Measurements from ENCODE around the gene TXN2. TPM values are rescaled to one million over a fixed set of nuclear protein-coding genes. Genes with fewer than 3 reads are reported as not detected.

TXN2 gene
- total RNA-seq, 2 experiments from 2014 or later, result 96.5 to 101 TPM

DNA sequence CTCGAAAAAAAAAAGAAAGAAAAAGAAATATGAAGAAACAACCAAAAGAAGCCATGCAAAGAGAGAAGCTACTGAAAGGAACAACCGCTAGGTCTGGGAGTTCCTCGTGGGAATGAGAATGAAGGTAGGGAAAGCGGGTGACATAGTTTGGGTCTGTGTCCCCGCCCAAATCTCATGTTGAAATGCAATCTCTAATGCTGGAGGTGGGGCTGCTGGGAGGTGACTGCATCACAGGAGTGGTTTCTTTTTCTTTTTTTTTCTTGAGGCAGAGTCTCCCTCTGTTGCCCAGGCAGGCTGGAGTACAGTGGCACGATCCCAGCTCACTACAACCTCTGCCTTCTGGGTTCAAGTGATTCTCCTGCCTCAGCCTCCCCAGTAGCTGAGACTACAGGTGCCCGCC lies 9.7 kb upstream of the TXN2 start:
- Mint-ChIP-seq H3K36me3 (ENCODE audit: low read depth) (peaks cover 37% of the 10 kb centered on the region), H3K9me3 (no peaks in the 10 kb centered on the region), H3K27ac (no peak overlapping the region), H3K4me1 (ENCODE audit: low read depth) (peaks cover 3% of the 10 kb centered on the region), H3K4me3 (no peak overlapping the region), H3K27me3 (no peaks in the 10 kb centered on the region)
- intact Hi-C loops (cut with micrococcal nuclease), result no loop called here
- DNase-seq (no peak), ATAC-seq (no peak)
- ChIA-PET CTCF (interaction anchor here (0.6 kb wide), 1 partner anchor 140 kb away, joined by 3 read pairs; no protein-coding TSS in a partner anchor), POLR2A (interaction anchor here (1.2 to 1.7 kb wide), 3 partner anchors 8 to 21 kb away, joined by 3 to 4 read pairs (median 3); partner anchors contain the start of gene FOXRED2)
- TF ChIP-seq, protein P1, sequence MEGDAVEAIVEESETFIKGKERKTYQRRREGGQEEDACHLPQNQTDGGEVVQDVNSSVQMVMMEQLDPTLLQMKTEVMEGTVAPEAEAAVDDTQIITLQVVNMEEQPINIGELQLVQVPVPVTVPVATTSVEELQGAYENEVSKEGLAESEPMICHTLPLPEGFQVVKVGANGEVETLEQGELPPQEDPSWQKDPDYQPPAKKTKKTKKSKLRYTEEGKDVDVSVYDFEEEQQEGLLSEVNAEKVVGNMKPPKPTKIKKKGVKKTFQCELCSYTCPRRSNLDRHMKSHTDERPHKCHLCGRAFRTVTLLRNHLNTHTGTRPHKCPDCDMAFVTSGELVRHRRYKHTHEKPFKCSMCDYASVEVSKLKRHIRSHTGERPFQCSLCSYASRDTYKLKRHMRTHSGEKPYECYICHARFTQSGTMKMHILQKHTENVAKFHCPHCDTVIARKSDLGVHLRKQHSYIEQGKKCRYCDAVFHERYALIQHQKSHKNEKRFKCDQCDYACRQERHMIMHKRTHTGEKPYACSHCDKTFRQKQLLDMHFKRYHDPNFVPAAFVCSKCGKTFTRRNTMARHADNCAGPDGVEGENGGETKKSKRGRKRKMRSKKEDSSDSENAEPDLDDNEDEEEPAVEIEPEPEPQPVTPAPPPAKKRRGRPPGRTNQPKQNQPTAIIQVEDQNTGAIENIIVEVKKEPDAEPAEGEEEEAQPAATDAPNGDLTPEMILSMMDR (IDR thresholded peaks at IDR 0.05), result no peak

DNA sequence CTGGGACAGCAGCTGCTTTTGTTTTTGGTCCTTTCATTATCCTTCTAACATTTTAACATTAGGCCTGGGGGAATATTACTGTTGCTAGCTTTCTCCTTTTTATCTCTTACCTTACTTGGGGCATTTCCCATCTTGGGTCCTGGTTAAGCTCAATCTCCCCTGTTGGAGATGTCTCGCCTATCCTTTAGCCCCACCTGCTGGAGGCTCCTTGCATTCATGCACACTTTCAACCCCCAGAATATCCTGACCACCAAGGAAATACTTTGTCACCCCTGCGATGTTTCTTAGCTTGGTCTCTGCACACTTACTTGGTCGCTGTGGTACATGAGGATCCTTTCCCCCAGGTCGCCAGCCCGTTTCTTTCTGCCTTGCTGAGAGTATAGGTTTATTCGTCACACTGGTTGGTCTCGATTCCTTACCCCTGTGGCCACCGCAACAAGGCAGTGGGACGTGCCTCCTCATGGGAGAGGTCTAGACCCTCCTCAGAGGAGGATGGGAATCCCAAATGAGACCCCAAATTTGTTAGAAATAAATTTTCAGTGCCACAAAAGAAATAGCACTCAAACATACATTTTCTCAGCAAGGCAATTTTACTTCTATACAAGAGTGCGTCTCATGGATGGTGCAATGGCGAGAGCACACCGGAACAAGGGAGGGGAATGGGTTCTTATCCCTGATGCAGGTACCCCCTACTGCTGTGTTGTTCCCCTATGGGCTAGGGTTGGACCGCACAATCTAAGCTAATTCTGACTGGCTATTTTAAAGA lies 5.4 kb upstream of the TXN2 start:
- no peak overlapping the region for H3K27ac Mint-ChIP-seq
- H3K9me3 Mint-ChIP-seq, result no peaks in the 10 kb centered on the region
- DNase-seq (peak; percentile 80), ATAC-seq (no peak)
- no peaks in the 10 kb centered on the region for H3K27me3 Mint-ChIP-seq
- intact Hi-C loops (cut with micrococcal nuclease), result no loop called here
- no peak overlapping the region for H3K4me3 Mint-ChIP-seq
- ChIA-PET CTCF (interaction anchor here (0.6 to 3.8 kb wide), 51 partner anchors 9 to 331 kb away, joined by 3 to 56 read pairs (median 4); partner anchors contain the start of genes APOL1, APOL2 and MYH9), POLR2A (interaction anchor here (1.1 to 1.6 kb wide), 2 partner anchors 117 to 228 kb away, joined by 3 read pairs; no protein-coding TSS in a partner anchor)
- TF ChIP-seq, protein P1 (IDR thresholded peaks at IDR 0.05), result peak; percentile 69
- peaks cover 8% of the 10 kb centered on the region for H3K4me1 Mint-ChIP-seq (ENCODE audit: low read depth)
- H3K36me3 Mint-ChIP-seq (ENCODE audit: low read depth), result peaks cover 24% of the 10 kb centered on the region

DNA sequence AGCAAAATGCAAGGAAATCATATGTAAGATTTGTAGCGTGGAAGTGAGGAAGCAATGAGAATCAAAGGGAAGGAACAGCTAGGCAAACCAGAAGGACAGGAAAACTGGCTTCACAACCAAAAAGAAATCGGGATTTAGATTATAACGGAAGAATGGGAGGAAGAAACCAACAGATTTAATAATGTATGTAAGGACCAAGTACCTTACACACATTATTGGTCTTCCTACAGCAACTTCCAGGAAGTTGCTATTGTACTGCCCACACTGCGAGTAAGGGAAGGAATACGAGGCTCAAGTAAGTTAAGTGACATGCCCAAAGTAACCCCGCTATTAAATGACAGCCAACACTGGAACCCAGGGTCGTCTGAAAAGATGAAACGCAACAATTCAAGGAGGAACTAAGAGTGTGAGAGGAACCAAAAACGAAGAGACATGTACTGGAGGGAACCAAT lies 473 bp downstream of the TXN2 start:
- POLR2A ChIA-PET, result interaction anchor here (0.8 to 3.0 kb wide), 9 partner anchors 19 to 180 kb away, joined by 3 to 12 read pairs (median 5); partner anchors contain the start of genes EIF3D and MYH9
- TF ChIP-seq, protein P1 (IDR thresholded peaks at IDR 0.05), result no peak
- ATAC-seq (no peak), DNase-seq (no peak)
- Mint-ChIP-seq H3K9me3 (no peaks in the 10 kb centered on the region), H3K27ac (peak overlapping the region; percentile 97), H3K4me3 (peak overlapping the region; percentile 99), H3K4me1 (ENCODE audit: low read depth) (peaks cover 18% of the 10 kb centered on the region), H3K36me3 (ENCODE audit: low read depth) (peaks cover 18% of the 10 kb centered on the region), H3K27me3 (no peaks in the 10 kb centered on the region)
- intact Hi-C loops (cut with micrococcal nuclease), result no loop called here
- CTCF ChIA-PET, result interaction anchor here (2.3 kb wide), 1 partner anchor 10 kb away, joined by 11 read pairs; no protein-coding TSS in a partner anchor

DNA sequence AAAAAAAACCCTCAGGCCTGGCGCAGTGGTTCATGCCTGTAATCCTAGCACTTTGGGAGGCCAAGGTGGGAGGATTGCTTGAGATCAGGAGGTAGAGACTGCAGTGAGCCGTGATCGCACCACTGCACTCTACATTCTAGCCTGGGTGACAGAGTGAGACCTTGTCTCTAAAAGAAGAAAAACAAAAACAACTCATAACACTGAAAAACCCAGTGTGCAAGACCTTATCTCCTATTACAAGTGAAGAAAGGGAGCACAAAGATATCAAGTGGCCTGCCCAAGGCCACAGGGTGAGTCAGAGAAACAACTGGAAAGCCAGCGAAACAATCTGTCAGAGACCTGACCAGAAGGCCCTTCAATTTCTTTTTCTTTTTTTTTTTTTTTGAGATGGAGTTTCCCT lies 2.5 kb downstream of the TXN2 start:
- H3K4me3 Mint-ChIP-seq, result no peak overlapping the region
- no peaks in the 10 kb centered on the region for H3K27me3 Mint-ChIP-seq
- ChIA-PET CTCF (interaction anchor here (1.9 to 2.3 kb wide), 2 partner anchors 8 to 178 kb away, joined by 7 to 11 read pairs; no protein-coding TSS in a partner anchor), POLR2A (interaction anchor here (1.2 kb wide), 1 partner anchor 12 kb away, joined by 3 read pairs; no protein-coding TSS in a partner anchor)
- H3K27ac Mint-ChIP-seq, result no peak overlapping the region
- TF ChIP-seq, protein P1 (IDR thresholded peaks at IDR 0.05), result no peak
- H3K4me1 Mint-ChIP-seq (ENCODE audit: low read depth), result peaks cover 18% of the 10 kb centered on the region
- no peaks in the 10 kb centered on the region for H3K9me3 Mint-ChIP-seq
- ATAC-seq (no peak), DNase-seq (no peak)
- intact Hi-C loops (cut with micrococcal nuclease), result no loop called here
- H3K36me3 Mint-ChIP-seq (ENCODE audit: low read depth), result peaks cover 28% of the 10 kb centered on the region

All from activated CD8-positive, alpha-beta T cell treated with anti-CD3 and anti-CD28 coated beads for 36 hours (primary cell).